H1 (cell line): Measurements from ENCODE around the gene TMEM260. TPM values are rescaled to one million over a fixed set of nuclear protein-coding genes. Genes with fewer than 3 reads are reported as not detected.

ENCODE experiments used
- CHD1 ChIP-seq: IDR thresholded peaks from 2 replicates; pipeline ENCODE4 v1.6.1; 2012; ENCODE audit warnings: low read depth, low read length, improper control_type of control experiment
- EP300 ChIP-seq, 2 experiments: IDR thresholded peaks; 1 replicate in 1 of 2; 2 replicates in 1 of 2; pipeline ENCODE4 v1.6.1; 2011 to 2012; ENCODE audit warnings: low read depth in 2 of 2, low read length in 2 of 2, mild to moderate bottlenecking in 2 of 2, borderline replicate concordance in 1 of 2, inconsistent platforms in 1 of 2, moderate library complexity in 1 of 2
- polyA plus RNA-seq, 7 experiments: library from polyadenylated mRNA; depleted of rRNA in 3 of 7; stranded (reverse) in 5 of 7; unstranded in 2 of 7; fragments of >200 nt in 5 of 7; fragments of 200-250 nt in 2 of 7; gene quantifications; 1 replicate in 5 of 7; 2 replicates in 1 of 7; 4 replicates in 1 of 7; pipeline versions ENCODE4 v1.2.1 to v1.2.3, GENCODE V29; 2011 to 2013; ENCODE audit warnings: missing spikeins in 2 of 7, mixed read lengths in 2 of 7
- total RNA-seq: library from RNA; stranded (reverse); fragmentation: NEBNext Ultra II Directional; extraction: Animal tissue kit (Norgen Biotek cat#: 25700); gene quantifications from 2 replicates; pipeline ENCODE4 v1.2.1, GENCODE V29; 2021

Gene TMEM260
- total and polyA plus RNA-seq, 2 of the 8 experiments (the other 6 are each of a cell fraction or from before 2014, with no cell fraction given), result 14.4 to 15.2 TPM

GRCh38 chr14:56603648-56604047 is 24.1 kb downstream of the TMEM260 start (continued):
- TF ChIP-seq EP300 (IDR thresholded peaks at IDR 0.05; ENCODE audit: borderline replicate concordance in 1 of 2, low read depth in 2 of 2, low read length in 2 of 2) (no peak), CHD1 (no peak)
